Frontal cortex (tissue), 4 donors: ENCODE results near the gene GALNT17. TPM values are rescaled to one million over a fixed set of nuclear protein-coding genes. Genes with fewer than 3 reads are reported as not detected.

Source experiments
- DNase-seq, 2 donors: peaks; one replicate each; pipeline ENCODE4 v3.0.0; 2012; ENCODE audit warnings: low spot score in 2 of 2
- FAIRE-seq: peaks from 2 replicates; lab custom pipeline; 2012; peaks lifted over from hg19 to GRCh38; lab: Jason Lieb, UNC
- total RNA-seq: library from RNA; depleted of rRNA; stranded (reverse); fragments of >200 nt; gene quantifications from one replicate; pipeline ENCODE4 v1.2.3, GENCODE V29; 2014
- donor health status: control.
- donor health status: control.
- donor health status: control.

GALNT17 gene
- total RNA-seq, 1 donor from 2014 or later = 26.5 TPM

- FAIRE-seq = no peak
- DNase-seq = no peak
Measured at GRCh38 chr7:71521506-71521905, 389.6 kb downstream of the GALNT17 start.

DNA sequence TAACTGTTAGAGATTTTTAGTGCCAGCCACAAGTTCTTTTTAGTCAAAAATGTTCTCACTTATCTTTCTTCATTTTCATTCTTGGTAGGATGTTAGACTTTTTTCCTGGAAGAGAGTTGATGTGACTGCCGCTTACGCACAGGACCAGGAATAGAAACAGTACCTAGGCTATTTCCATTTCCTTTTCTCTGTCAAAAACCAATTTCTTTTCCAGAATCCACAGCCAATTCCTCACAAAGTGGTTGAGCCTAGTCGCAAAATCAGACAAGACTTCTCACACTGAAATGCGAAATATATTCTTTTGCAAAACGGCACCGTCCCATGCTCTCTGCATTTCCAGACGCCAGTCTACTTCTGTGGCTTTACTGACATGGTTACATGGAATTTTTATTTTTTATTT lies 394.2 kb downstream of the GALNT17 start:
- no peak for FAIRE-seq
- DNase-seq = no peak

GRCh38 chr7:71527213-71527612 lies 395.3 kb downstream of the GALNT17 start:
- FAIRE-seq = no peak
- DNase-seq = no peak

GRCh38 chr7:71535616-71536015 lies 403.7 kb downstream of the GALNT17 start:
- FAIRE-seq (no peak), DNase-seq (no peak)

DNA sequence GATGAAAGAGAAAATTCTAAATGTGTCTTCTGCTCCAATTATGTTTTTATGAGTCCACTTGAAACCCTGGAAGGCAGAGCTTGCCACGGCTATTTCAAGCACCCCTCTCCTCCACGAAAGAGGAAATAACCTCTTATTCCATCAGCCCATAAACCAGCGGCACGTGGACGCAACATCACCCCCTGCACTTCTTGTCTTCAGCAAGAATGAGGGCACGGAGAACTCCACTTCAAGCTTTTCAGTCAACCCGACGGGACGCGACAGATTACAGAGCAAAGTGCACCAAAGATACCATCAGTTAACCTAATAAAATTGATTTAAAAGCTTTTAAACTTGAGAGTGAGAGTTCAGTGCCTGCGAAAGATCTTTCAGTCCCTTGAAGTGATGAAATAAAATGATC lies 406.3 kb downstream of the GALNT17 start:
- DNase-seq (no peak), FAIRE-seq (no peak)

- no peak for FAIRE-seq
- no peak for DNase-seq
Measured at GRCh38 chr7:71539615-71540014, 407.7 kb downstream of the GALNT17 start.

DNA sequence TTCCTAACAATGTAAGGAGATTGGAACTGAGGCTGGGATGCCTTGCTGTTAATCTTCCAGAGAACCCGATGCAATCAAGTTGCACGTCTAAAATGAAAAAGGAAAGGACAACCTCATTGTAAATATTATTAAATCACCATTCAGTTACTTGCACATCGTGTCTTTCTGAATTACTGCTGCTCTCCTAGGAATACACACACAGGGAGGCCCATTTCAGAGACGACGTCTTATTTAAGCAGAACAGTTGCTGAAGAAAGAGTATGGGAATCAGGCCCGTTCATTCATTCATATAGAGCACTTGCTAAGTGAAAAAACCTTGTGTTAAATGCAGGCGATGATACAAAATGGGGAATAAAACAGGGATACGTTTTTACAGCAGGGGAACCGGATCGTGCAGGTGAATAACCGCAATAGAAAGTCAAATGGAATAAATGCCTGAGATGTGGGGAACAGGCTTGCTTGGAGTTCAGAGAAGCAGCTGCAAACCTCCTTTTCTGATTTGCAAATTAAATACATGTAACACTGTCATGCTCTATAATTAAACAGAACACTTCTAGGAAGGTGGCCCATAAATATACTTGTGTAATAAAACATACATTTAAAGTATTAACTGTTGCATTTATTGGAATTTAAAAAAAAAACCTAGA lies 409.9 kb downstream of the GALNT17 start:
- DNase-seq (no peak), FAIRE-seq (no peak)

- DNase-seq = no peak
Measured at GRCh38 chr7:71543396-71543795, 411.5 kb downstream of the GALNT17 start.

DNA sequence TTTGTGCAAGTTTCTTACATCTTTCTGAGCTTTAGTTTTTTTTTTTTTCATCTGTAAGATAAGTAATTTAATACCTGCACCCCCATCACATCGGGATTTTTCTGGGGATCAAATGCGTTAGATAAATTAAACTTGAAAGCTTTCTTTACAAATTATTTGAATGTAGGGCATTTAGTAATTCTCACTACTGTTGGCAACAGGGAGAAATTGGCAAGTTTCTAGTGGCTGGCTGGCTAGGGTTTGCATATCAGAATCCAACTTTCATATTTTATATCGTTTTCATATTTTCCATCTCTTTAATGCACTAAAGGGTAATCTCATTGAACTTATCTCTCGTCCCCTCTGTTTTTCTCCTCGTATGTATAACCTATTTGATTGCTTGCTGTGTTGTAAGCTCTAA lies 412.9 kb downstream of the GALNT17 start:
- no peak for DNase-seq
- no peak for FAIRE-seq

More at GRCh38 chr7:71543396-71543795, 411.5 kb downstream of the GALNT17 start:
- FAIRE-seq = no peak

DNA sequence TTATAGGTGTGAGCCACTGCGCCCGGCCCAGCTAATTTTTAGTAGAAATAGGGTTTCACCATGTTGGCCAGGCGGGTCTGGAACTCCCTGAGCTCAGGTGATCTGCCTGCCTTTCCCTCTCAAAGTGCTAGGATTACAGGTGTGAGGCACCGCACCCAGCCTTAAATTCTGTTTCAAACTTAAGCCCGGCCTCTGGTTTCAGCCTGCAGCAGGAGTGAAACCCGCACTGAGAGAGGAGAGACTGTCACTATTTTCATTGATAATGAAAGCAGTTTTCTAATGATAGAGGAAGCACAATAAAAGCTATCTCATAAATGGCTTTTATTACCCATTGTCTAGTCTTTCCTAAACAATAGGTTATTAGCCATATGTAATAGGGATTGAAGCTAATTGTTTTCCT lies 415.5 kb downstream of the GALNT17 start:
- DNase-seq (no peak), FAIRE-seq (no peak)

DNA sequence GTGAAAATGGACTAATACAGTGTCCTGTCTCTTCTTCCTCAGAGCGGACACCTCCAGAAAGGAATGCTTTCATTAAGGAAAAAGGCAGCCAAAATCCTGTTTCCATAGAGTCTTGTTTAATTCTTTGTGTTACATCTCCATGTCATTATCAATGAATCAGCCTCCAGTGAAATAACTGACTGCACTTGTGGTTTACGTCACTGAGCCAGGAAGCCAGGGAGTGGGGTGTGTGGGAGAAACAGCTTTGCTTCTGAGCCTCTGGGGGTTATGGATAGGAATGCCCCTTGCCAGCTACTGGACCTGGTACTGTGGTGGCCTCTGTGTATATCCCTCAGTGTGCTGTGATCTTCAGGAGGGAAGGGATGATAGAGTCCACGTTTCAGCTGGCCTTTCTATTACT lies 416.8 kb downstream of the GALNT17 start:
- FAIRE-seq = no peak

GRCh38 chr7:71553306-71553705 lies 421.4 kb downstream of the GALNT17 start:
- no peak for DNase-seq

More for the DNA sequence above, 416.8 kb downstream of the GALNT17 start:
- no peak for DNase-seq

DNA sequence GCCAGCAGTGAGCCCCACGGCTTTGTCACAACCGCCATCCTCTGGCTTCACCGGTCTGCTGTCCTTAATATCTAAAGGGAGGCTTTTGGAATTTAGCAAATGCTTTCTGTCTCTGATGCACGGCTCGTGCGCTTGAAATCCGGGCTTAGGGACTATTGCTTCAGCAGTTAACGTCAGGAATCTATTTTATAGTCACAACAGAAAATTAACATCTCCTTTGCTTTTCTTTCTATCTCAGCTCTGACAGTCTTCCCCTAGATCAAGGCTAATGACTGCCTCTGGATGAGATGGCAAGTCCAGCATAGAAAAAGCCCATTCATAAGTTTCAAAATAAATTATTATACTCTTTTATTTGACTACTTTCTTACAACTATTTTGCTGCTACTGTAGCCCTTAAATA lies 423.8 kb downstream of the GALNT17 start:
- DNase-seq (no peak), FAIRE-seq (no peak)

More at GRCh38 chr7:71553306-71553705, 421.4 kb downstream of the GALNT17 start:
- FAIRE-seq = no peak

DNA sequence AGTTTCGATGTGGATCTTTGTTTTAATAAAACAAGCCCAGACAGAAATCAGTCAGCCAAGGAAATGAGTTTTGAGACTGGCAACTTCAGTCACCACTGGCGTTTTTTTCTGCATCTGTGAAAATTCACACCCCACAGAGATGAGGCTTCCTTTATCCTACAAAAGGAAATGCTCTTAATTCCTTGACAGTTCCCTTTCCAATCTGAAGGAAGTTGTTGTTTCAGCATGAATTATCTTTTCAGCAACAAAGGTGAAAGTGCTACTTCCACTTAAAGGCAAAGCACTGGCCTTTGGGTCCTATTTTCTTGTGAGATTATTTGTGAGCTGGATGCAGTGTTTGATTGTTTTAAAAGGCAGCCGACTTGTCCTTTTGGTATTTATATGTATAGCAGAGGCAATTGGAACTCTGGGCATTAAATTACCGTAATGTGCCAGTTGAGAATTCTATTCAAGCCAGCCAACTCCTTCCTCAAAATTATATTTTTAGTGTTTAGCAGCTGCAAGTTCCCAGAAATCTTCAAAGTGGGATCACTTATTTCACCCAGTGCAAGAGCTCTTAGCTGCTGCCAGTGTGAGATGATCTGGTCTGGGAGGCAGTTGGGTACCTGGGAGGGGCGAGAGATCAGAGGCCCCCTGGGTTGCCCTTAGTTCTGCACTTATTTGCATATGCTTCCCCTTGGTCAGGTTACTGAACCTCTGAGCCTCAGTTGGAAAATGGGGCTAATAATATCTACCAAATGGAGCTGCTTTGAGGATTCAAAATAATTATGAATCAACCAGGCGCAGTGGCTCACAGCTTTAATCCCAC lies 427.1 kb downstream of the GALNT17 start:
- DNase-seq (no peak), FAIRE-seq (no peak)

GRCh38 chr7:71560354-71560995 lies 428.5 kb downstream of the GALNT17 start:
- DNase-seq (no peak), FAIRE-seq (no peak)

GRCh38 chr7:71563276-71563675 lies 431.3 kb downstream of the GALNT17 start:
- no peak for DNase-seq

DNA sequence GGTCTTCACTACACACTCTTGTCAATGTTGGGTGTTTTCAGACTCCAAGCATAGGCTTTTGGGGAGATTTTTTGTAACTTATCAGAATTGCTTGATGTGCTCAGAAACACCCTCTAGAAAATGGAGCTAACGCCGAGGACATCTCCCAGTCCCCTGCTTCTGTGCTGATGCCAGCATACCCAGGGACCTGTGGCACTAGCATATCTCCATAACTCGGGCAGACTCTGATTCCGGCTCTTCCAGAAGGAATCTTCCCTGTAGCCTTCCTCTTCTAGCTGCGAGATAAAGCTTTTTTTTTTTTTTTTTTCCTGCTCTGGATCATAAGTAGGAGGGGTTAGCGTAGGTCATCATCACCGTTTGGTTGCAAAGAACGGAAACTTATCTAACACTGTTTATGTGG lies 434.4 kb downstream of the GALNT17 start:
- no peak for FAIRE-seq
- DNase-seq = no peak

More at GRCh38 chr7:71563276-71563675, 431.3 kb downstream of the GALNT17 start:
- FAIRE-seq = no peak

- no peak for FAIRE-seq
- DNase-seq = no peak
Measured at GRCh38 chr7:71566991-71567390, 435.0 kb downstream of the GALNT17 start.

DNA sequence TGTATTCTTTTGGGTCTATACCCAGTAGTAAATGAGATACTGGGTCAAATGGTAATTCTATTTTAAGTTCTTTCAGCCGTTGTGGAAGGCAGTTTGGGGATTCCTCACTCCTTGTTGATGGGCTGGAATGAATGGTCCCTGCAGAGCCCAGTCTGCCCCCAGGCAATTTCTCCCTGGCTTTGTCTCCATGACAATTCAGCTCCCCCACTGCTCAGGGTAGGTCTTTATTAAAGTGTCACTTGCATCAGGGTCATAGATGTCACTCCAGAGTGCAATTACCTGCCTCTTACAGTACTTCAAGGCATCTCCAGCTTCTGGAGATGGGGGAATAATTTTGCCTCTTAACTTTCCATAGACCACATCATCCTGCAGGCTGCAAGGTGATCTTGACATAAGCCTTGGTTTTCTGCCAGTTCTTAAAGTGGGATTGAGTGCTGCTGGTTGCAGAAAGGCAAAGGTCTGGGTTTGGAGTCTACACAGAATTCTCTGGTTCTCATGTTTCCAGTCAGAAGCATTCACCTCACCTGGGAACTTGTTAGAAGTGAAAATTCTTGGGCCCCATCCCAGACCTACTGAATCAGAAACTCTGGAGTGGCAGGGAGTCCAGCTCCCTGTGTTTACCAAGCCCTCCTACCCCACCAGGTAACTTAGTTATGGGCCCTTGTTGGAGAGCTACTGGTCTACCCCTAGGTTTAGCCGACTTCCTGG lies 442.4 kb downstream of the GALNT17 start:
- DNase-seq (no peak), FAIRE-seq (no peak)

GRCh38 chr7:71580027-71580426 lies 448.1 kb downstream of the GALNT17 start:
- no peak for DNase-seq
- no peak for FAIRE-seq
